Adrenal gland (tissue), 12 donors: ENCODE measurements around the gene ERBB3. TPM values are rescaled to one million over a fixed set of nuclear protein-coding genes. Genes with fewer than 3 reads are reported as not detected.
A peak's percentile ranks its signal among the peaks of the same experiment; 100 is the strongest.

Experiments used
- DNase-seq, 7 donors: peaks; one replicate each; pipeline ENCODE4 v3.0.0-alpha.2; 2019 to 2020
- H3K27ac ChIP-seq, 5 donors: fragments of 200-600 bp; sonication (generic) in 4 of 5; 1 replicate in 3 of 5; 2 replicates in 2 of 5; pipeline versions ENCODE4 v1.5.1 to v1.8.0; 2016 to 2020; ENCODE audit warnings: mild to moderate bottlenecking in 1 of 5
- H3K27me3 ChIP-seq: fragments of 200-600 bp; 2 replicates; pipeline ENCODE4 v1.8.0; 2021
- H3K36me3 ChIP-seq, 2 donors: fragments of 200-600 bp; replicated peaks in 1 of 2; 1 replicate in 1 of 2; 2 replicates in 1 of 2; pipeline versions ENCODE4 v1.5.1 to v1.8.0; 2018 to 2022
- H3K4me1 ChIP-seq, 2 donors: fragments of 200-600 bp; replicated peaks in 1 of 2; 1 replicate in 1 of 2; 2 replicates in 1 of 2; pipeline versions ENCODE4 v1.5.1 to v1.8.0; 2018 to 2021
- H3K4me3 ChIP-seq, 4 donors: fragments of 200-600 bp; sonication (generic) in 3 of 4; one replicate each; pipeline ENCODE4 v1.5.1; 2016 to 2018
- H3K9me3 ChIP-seq, 3 donors: fragments of 200-600 bp; sonication (generic) in 1 of 3; replicated peaks in 1 of 3; 1 replicate in 2 of 3; 2 replicates in 1 of 3; pipeline versions ENCODE4 v1.5.1 to v1.8.0; 2016 to 2021
- POLR2A ChIP-seq, 2 donors: fragments of 450-650 bp; IDR thresholded peaks; one replicate each; pipeline ENCODE4 v1.6.1; 2017; ENCODE audit warnings: antibody characterized with exemption in 2 of 2, mild to moderate bottlenecking in 2 of 2, moderate library complexity in 1 of 2
- WGBS, 4 donors: extraction: QIAGEN DNeasy Blood & Tissue Kit in 2 of 4; methylation state at CpG; one replicate each; pipeline versions ENCODE4 v1.1.5 to v1.1.7; 2013 to 2017; 5-methylcytosine and 5-hydroxymethylcytosine counted together
- intact Hi-C, 2 donors: fragments of 100-400 bp; cut with DNase I; formaldehyde crosslinking; loops; one replicate each; pipeline versions ENCODE4 v1.14.1 to v1.15.0; 2022 to 2023
- polyA plus RNA-seq, 3 donors: library from polyadenylated mRNA; stranded (reverse); fragments of 200-250 nt in 2 of 3; fragments of 350-450 nt in 1 of 3; fragmentation: Illumina TruSeq in 1 of 3; extraction: RNeasy Lipid Tissue Mini Kit (QIAGEN cat#74804) in 1 of 3; gene quantifications; one replicate each; pipeline ENCODE4 v1.2.3, GENCODE V29; 2013 to 2014
- total RNA-seq, 9 donors: library from RNA; depleted of rRNA in 4 of 9; stranded (reverse); fragments of >200 nt in 4 of 9; fragments of 120-200 nt in 1 of 9; fragmentation: NEBNext Ultra II Directional in 1 of 9; extraction: Animal tissue kit (Norgen Biotek cat#: 25700) in 1 of 9; gene quantifications; one replicate each; pipeline versions ENCODE4 v1.1.0 to v1.2.4, GENCODE V29; 2013 to 2023
- TF ChIP-seq, protein P1 (sequence below), 6 experiments: fragments of 450-650 bp in 4 of 6; fragments of 200-600 bp in 2 of 6; sonication (generic) in 1 of 6; IDR thresholded peaks; 1 replicate in 5 of 6; 2 replicates in 1 of 6; pipeline versions ENCODE4 v1.5.1 to v1.8.0; 2016 to 2021; ENCODE audit warnings: antibody characterized with exemption in 6 of 6, mild to moderate bottlenecking in 2 of 6, moderate library complexity in 1 of 6
- donor health status: healthy with polysubstance abuse.
- donor health status: Bipolar disorder and iron deficiency.
- donor health status: DM: yes; HTN: yes; CAD: no.
- donor health status: DM: no; HTN: no; CAD: no.
- donor health status: DM: no; HTN: no; CAD: no.
- donor health status: DM: yes; HTN: yes; CAD: no.

ERBB3 gene
- total and polyA plus RNA-seq, 12 donors = 1.3 to 25.7 (median 1.9) TPM

- no peak for DNase-seq
- Histone ChIP-seq H3K36me3 (no peaks in the 10 kb centered on the region), H3K4me1 (peaks cover 7 to 11% of the 10 kb centered on the region in 2 donors), H3K4me3 (peak overlapping the region in 1 of 4 donors; percentile 53), H3K27ac (no peak overlapping the region), H3K9me3 (no peaks in the 10 kb centered on the region), H3K27me3 (no peaks in the 10 kb centered on the region)
- WGBS, 4 donors = 31 to 44% (median 36%) methylated on average over 6 to 20 of the region's 20 CpGs
- TF ChIP-seq, protein P1, sequence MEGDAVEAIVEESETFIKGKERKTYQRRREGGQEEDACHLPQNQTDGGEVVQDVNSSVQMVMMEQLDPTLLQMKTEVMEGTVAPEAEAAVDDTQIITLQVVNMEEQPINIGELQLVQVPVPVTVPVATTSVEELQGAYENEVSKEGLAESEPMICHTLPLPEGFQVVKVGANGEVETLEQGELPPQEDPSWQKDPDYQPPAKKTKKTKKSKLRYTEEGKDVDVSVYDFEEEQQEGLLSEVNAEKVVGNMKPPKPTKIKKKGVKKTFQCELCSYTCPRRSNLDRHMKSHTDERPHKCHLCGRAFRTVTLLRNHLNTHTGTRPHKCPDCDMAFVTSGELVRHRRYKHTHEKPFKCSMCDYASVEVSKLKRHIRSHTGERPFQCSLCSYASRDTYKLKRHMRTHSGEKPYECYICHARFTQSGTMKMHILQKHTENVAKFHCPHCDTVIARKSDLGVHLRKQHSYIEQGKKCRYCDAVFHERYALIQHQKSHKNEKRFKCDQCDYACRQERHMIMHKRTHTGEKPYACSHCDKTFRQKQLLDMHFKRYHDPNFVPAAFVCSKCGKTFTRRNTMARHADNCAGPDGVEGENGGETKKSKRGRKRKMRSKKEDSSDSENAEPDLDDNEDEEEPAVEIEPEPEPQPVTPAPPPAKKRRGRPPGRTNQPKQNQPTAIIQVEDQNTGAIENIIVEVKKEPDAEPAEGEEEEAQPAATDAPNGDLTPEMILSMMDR (IDR thresholded peaks at IDR 0.05) = no peak
- no peak for TF ChIP-seq POLR2A (IDR thresholded peaks at IDR 0.05)
- intact Hi-C loops = no loop called here
Observed at GRCh38 chr12:56080556-56081138, 682 bp downstream of the ERBB3 start.

- DNase-seq = no peak
- WGBS, 4 donors = 75 to 82% (median 77%) methylated on average over 3 to 6 of the region's 6 CpGs
- Histone ChIP-seq H3K4me3 (no peak overlapping the region), H3K36me3 (no peaks in the 10 kb centered on the region), H3K27me3 (no peaks in the 10 kb centered on the region), H3K27ac (no peak overlapping the region), H3K4me1 (peaks cover 7 to 11% of the 10 kb centered on the region in 2 donors), H3K9me3 (no peaks in the 10 kb centered on the region)
- TF ChIP-seq, protein P1 (IDR thresholded peaks at IDR 0.05) = no peak
- TF ChIP-seq POLR2A (IDR thresholded peaks at IDR 0.05) = no peak
- intact Hi-C loops = no loop called here
Observed at GRCh38 chr12:56081393-56082347, 1.7 kb downstream of the ERBB3 start.

GRCh38 chr12:56082382-56082781 is 2.4 kb downstream of the ERBB3 start:
- Histone ChIP-seq H3K27ac (no peak overlapping the region), H3K4me3 (no peak overlapping the region), H3K9me3 (no peaks in the 10 kb centered on the region), H3K36me3 (no peaks in the 10 kb centered on the region), H3K4me1 (peaks cover 7 to 11% of the 10 kb centered on the region in 2 donors), H3K27me3 (no peaks in the 10 kb centered on the region)
- WGBS, 4 donors = 67 to 100% (median 90%) methylated on average over 2 of the region's 2 CpGs
- TF ChIP-seq, protein P1 (IDR thresholded peaks at IDR 0.05) = no peak
- no peak for TF ChIP-seq POLR2A (IDR thresholded peaks at IDR 0.05)
- intact Hi-C loops = no loop called here
- no peak for DNase-seq

GRCh38 chr12:56082967-56083366 is 3.0 kb downstream of the ERBB3 start:
- no peak for DNase-seq
- H3K27ac ChIP-seq = no peak overlapping the region

More at GRCh38 chr12:56082967-56083366, 3.0 kb downstream of the ERBB3 start:
- no peaks in the 10 kb centered on the region for H3K9me3 ChIP-seq
- H3K4me1 ChIP-seq = peaks cover 7 to 11% of the 10 kb centered on the region in 2 donors
- H3K4me3 ChIP-seq = no peak overlapping the region
- no peak for TF ChIP-seq POLR2A (IDR thresholded peaks at IDR 0.05)
- TF ChIP-seq, protein P1 (IDR thresholded peaks at IDR 0.05) = no peak
- H3K36me3 ChIP-seq = no peaks in the 10 kb centered on the region
- no peaks in the 10 kb centered on the region for H3K27me3 ChIP-seq
- WGBS, 4 donors = 48 to 78% (median 69%) methylated on average over 2 to 3 of the region's 3 CpGs
- intact Hi-C loops = no loop called here
